ENCODE measurements around the gene DNAH10.
A peak's percentile ranks its signal among the peaks of the same experiment; 100 is the strongest.

Gene DNAH10

DNA sequence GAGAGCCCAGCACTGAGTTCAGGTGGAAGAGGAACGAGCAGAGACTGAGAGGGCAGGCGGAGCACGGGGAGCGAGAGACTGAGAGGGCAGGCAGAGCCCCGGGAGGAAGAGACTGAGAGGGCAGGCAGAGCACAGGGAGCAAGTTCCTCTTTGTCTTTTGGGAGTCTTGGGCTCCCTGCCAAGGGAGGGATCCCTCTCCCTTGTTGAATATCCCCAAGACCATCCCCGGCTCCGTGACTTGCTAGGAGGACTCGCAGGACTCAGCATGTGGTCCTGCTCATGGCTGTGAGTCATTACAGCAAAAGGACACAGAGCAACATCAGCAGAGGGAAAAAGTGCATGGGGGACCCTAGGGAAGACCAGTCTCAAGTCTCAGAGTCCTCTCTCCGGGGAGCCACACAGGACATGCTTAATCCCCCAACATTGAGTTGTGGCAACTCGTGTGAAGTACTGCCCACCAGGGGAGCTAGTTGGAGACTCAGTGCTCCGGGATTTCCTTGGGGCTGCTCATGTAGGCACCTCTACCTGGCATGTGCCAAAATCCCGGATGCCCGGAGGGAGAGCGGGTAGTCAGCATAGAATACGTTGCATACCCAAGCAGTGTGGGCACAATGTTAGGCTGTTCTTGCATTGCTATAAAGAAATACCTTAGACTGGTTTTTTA lies 129.5 kb downstream of the DNAH10 start (continued):
- TF ChIP-seq, protein P1, sequence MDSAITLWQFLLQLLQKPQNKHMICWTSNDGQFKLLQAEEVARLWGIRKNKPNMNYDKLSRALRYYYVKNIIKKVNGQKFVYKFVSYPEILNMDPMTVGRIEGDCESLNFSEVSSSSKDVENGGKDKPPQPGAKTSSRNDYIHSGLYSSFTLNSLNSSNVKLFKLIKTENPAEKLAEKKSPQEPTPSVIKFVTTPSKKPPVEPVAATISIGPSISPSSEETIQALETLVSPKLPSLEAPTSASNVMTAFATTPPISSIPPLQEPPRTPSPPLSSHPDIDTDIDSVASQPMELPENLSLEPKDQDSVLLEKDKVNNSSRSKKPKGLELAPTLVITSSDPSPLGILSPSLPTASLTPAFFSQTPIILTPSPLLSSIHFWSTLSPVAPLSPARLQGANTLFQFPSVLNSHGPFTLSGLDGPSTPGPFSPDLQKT (IDR thresholded peaks at IDR 0.05; ENCODE audit: borderline replicate concordance, low read depth, low read length) = no peak
- TF ChIP-seq GLIS1 (tag by site-specific recombination; IDR thresholded peaks at IDR 0.05) (peak; percentile 71), ZNF350 (tag by site-specific recombination; IDR thresholded peaks at IDR 0.05) (no peak), ZNF211 (tag by site-specific recombination; IDR thresholded peaks at IDR 0.05; ENCODE audit: low read depth) (no peak), ZNF223 (tag by site-specific recombination; IDR thresholded peaks at IDR 0.05) (no peak), ZNF585B (tag by site-specific recombination; IDR thresholded peaks at IDR 0.05) (no peak), ZFP69B (tag by site-specific recombination; IDR thresholded peaks at IDR 0.05) (no peak), ZNF302 (tag by site-specific recombination; IDR thresholded peaks at IDR 0.05; ENCODE audit: low read depth) (no peak), GLIS2 (tag by site-specific recombination; IDR thresholded peaks at IDR 0.05) (0 out of 2 replicates have a peak, but pooled peaks have one; percentile 10), ZBTB48 (tag by site-specific recombination; IDR thresholded peaks at IDR 0.05) (peak; percentile 60), ZIC2 (tag by site-specific recombination; IDR thresholded peaks at IDR 0.05) (peak; percentile 88), ZNF529 (tag by site-specific recombination; IDR thresholded peaks at IDR 0.05; ENCODE audit: insufficient replicate concordance) (no peak), ZNF792 (tag by site-specific recombination; IDR thresholded peaks at IDR 0.05) (no peak), ZNF555 (tag by site-specific recombination; conservative IDR thresholded peaks at IDR 0.05) (no peak)
- TF ChIP-seq, protein P2, sequence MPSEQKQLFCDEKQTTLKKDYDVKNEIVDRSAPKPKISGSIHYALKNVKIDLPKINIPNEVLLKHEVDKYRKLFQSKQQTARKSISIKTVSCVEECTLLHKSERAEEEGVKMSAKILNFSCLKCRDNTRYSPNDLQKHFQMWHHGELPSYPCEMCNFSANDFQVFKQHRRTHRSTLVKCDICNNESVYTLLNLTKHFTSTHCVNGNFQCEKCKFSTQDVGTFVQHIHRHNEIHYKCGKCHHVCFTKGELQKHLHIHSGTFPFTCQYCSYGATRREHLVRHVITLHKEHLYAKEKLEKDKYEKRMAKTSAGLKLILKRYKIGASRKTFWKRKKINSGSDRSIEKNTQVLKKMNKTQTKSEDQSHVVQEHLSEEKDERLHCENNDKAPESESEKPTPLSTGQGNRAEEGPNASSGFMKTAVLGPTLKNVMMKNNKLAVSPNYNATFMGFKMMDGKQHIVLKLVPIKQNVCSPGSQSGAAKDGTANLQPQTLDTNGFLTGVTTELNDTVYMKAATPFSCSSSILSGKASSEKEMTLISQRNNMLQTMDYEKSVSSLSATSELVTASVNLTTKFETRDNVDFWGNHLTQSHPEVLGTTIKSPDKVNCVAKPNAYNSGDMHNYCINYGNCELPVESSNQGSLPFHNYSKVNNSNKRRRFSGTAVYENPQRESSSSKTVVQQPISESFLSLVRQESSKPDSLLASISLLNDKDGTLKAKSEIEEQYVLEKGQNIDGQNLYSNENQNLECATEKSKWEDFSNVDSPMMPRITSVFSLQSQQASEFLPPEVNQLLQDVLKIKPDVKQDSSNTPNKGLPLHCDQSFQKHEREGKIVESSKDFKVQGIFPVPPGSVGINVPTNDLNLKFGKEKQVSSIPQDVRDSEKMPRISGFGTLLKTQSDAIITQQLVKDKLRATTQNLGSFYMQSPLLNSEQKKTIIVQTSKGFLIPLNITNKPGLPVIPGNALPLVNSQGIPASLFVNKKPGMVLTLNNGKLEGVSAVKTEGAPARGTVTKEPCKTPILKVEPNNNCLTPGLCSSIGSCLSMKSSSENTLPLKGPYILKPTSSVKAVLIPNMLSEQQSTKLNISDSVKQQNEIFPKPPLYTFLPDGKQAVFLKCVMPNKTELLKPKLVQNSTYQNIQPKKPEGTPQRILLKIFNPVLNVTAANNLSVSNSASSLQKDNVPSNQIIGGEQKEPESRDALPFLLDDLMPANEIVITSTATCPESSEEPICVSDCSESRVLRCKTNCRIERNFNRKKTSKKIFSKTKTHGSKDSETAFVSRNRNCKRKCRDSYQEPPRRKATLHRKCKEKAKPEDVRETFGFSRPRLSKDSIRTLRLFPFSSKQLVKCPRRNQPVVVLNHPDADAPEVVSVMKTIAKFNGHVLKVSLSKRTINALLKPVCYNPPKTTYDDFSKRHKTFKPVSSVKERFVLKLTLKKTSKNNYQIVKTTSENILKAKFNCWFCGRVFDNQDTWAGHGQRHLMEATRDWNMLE (tag by site-specific recombination; conservative IDR thresholded peaks at IDR 0.05; ENCODE audit: low read depth) = no peak

- Histone ChIP-seq H3K27ac (ENCODE audit: extremely low read depth, low read depth, low read length) (no peak overlapping the region), H3K4me1 (ENCODE audit: control insufficient read depth, insufficient read depth, low read length) (no peaks in the 10 kb centered on the region), H3K4me3 (ENCODE audit: low read depth, low read length) (no peak overlapping the region), H3K9me3 (ENCODE audit: control insufficient read depth, insufficient read depth, low read depth, low read length) (no peaks in the 10 kb centered on the region), H3K36me3 (ENCODE audit: control insufficient read depth in 2 of 2, insufficient read depth in 1 of 2, low read length in 2 of 2) (no peaks in the 10 kb centered on the region)
- TF ChIP-seq ZNF37A (tag by site-specific recombination; IDR thresholded peaks at IDR 0.05) (no peak), ZSCAN23 (tag by site-specific recombination; IDR thresholded peaks at IDR 0.05) (no peak), ZSCAN16 (tag by site-specific recombination; IDR thresholded peaks at IDR 0.05) (no peak), SETDB1 (IDR thresholded peaks at IDR 0.05; ENCODE audit: insufficient read length, low read length) (no peak), ZNF221 (tag by site-specific recombination; IDR thresholded peaks at IDR 0.05; ENCODE audit: borderline replicate concordance) (no peak), ZNF423 (tag by site-specific recombination; IDR thresholded peaks at IDR 0.05) (no peak), ZNF830 (tag by site-specific recombination; IDR thresholded peaks at IDR 0.05; ENCODE audit: low read depth) (no peak), ZNF530 (tag by site-specific recombination; IDR thresholded peaks at IDR 0.05; ENCODE audit: low read depth) (no peak), ZNF311 (tag by site-specific recombination; IDR thresholded peaks at IDR 0.05; ENCODE audit: borderline replicate concordance) (no peak), HOXC10 (CRISPR knock-in tag; IDR thresholded peaks at IDR 0.05) (no peak)
- ChIA-PET CTCF (interaction anchor here (1.1 kb wide), 1 partner anchor 11 kb away, joined by 4 read pairs; no protein-coding TSS in a partner anchor), POLR2A (interaction anchor here (0.8 kb wide), 1 partner anchor 1031 kb away, joined by 3 read pairs; no protein-coding TSS in a partner anchor)
These were observed 130.1 kb downstream of the DNAH10 start for GRCh38 chr12:123892180-123892559.
